OCI-LY3 (cell line): ENCODE data around the gene ALDH3B2.

Source experiments
- H2AFZ ChIP-seq: fragments of 200-600, 300-600 bp; shearing (Covaris generic); 2 replicates; pipeline ENCODE4 v1.6.0; 2014; ENCODE audit warnings: antibody characterized with exemption, low read depth, low read length
- H3K27ac ChIP-seq: fragments of 200-600, 300-600 bp; sonication (generic); 2 replicates; pipeline ENCODE4 v1.5.1; 2014; ENCODE audit warnings: mild to moderate bottlenecking, low read length, moderate library complexity, mixed read lengths
- H3K27me3 ChIP-seq: fragments of 200-600, 300-600 bp; sonication (generic); 2 replicates; pipeline ENCODE4 v1.6.1; 2014; ENCODE audit warnings: low read depth, low read length, mixed read lengths
- H3K36me3 ChIP-seq: fragments of 200-600, 300-600 bp; sonication (generic); replicated peaks from 2 replicates; pipeline ENCODE3; 2014; ENCODE audit warnings: low read depth, low read length, mixed read lengths
- H3K4me1 ChIP-seq: fragments of 300-600, 200-600 bp; sonication (generic); 2 replicates; pipeline ENCODE4 v1.6.1; 2014; ENCODE audit warnings: low read length, mixed read lengths
- H3K4me2 ChIP-seq: fragments of 200-600, 300-600 bp; sonication (generic); 2 replicates; pipeline ENCODE4 v1.6.1; 2014; ENCODE audit warnings: low read length, mixed read lengths
- H3K4me3 ChIP-seq: fragments of 300-600, 200-600 bp; sonication (generic); 2 replicates; pipeline ENCODE4 v1.5.1; 2014; ENCODE audit warnings: antibody characterized with exemption, mild to moderate bottlenecking, low read length, moderate library complexity
- H3K79me2 ChIP-seq: fragments of 300-600, 200-600 bp; shearing (Covaris generic); 2 replicates; pipeline ENCODE4 v1.6.1; 2014; ENCODE audit warnings: mild to moderate bottlenecking, low read length, mixed read lengths
- H3K9ac ChIP-seq: fragments of 300-600, 200-600 bp; shearing (Covaris generic); 2 replicates; pipeline ENCODE4 v1.6.0; 2014; ENCODE audit warnings: mild to moderate bottlenecking, low read length, moderate library complexity
- H3K9me3 ChIP-seq: fragments of 200-600, 300-600 bp; shearing (Covaris generic); 2 replicates; pipeline ENCODE4 v1.6.1; 2014; ENCODE audit warnings: low read length, mixed read lengths; ENCODE audit not compliant: insufficient read depth
- H4K20me1 ChIP-seq: fragments of 200-600, 300-600 bp; sonication (generic); 2 replicates; pipeline ENCODE4 v1.6.1; 2016; ENCODE audit warnings: low read length, mixed read lengths; ENCODE audit not compliant: insufficient read depth
- EZH2phosphoT487 ChIP-seq: fragments of 200-600 bp; shearing (Covaris generic); IDR thresholded peaks from 2 replicates; pipeline ENCODE4 v1.6.1; 2018; ENCODE audit warnings: antibody characterized with exemption, mixed run types, low read depth
- TF ChIP-seq, protein P1 (sequence below): fragments of 200-600, 300-600 bp; sonication (generic); IDR thresholded peaks from 2 replicates; pipeline ENCODE4 v1.5.1; 2014; ENCODE audit warnings: antibody characterized with exemption, low read length, low read depth

The ALDH3B2 gene

DNA sequence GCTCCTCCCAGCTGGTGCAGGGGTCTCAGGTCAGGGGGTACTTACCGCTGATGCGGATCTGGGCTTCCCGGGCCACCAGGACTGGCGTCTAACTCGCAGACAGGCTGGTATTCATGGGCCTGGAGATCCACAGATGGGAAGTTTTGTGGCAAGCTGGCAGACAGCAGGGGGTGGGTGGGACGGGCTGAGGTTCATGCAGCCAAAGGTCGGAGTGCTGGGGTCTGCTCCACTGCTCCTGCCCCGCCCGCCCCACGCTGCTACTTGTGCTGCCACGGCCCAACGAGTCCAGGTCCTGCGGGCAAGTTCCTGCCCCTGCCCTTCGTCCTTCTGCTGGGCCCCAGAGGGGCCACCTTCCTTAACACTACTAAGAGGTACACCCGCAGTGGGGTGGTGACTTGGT is 27.0 kb downstream of the ALDH3B2 start:
- H3K27me3 ChIP-seq: peaks cover 15% of the 10 kb centered on the region
- no peak overlapping the region for H3K9ac ChIP-seq
- H3K36me3 ChIP-seq: no peaks in the 10 kb centered on the region
- no peaks in the 10 kb centered on the region for H3K79me2 ChIP-seq
- no peaks in the 10 kb centered on the region for H4K20me1 ChIP-seq
- H3K4me3 ChIP-seq: no peak overlapping the region
- H3K9me3 ChIP-seq: no peaks in the 10 kb centered on the region
- peak overlapping the region; percentile 78 for H3K4me2 ChIP-seq
- H2AFZ ChIP-seq: no peak overlapping the region
- TF ChIP-seq EZH2phosphoT487: no peak
- TF ChIP-seq, protein P1, sequence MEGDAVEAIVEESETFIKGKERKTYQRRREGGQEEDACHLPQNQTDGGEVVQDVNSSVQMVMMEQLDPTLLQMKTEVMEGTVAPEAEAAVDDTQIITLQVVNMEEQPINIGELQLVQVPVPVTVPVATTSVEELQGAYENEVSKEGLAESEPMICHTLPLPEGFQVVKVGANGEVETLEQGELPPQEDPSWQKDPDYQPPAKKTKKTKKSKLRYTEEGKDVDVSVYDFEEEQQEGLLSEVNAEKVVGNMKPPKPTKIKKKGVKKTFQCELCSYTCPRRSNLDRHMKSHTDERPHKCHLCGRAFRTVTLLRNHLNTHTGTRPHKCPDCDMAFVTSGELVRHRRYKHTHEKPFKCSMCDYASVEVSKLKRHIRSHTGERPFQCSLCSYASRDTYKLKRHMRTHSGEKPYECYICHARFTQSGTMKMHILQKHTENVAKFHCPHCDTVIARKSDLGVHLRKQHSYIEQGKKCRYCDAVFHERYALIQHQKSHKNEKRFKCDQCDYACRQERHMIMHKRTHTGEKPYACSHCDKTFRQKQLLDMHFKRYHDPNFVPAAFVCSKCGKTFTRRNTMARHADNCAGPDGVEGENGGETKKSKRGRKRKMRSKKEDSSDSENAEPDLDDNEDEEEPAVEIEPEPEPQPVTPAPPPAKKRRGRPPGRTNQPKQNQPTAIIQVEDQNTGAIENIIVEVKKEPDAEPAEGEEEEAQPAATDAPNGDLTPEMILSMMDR: no peak
- no peak overlapping the region for H3K27ac ChIP-seq
- H3K4me1 ChIP-seq: peaks cover 49% of the 10 kb centered on the region

- Histone ChIP-seq H3K27me3 (peaks cover 12% of the 10 kb centered on the region), H3K27ac (no peak overlapping the region), H3K4me2 (peak overlapping the region; percentile 57), H3K4me1 (peaks cover 49% of the 10 kb centered on the region), H3K4me3 (peak overlapping the region; percentile 36; the same call in 1 of the 2 replicates), H4K20me1 (no peaks in the 10 kb centered on the region), H3K79me2 (no peaks in the 10 kb centered on the region), H3K9ac (no peak overlapping the region), H3K36me3 (no peaks in the 10 kb centered on the region), H2AFZ (peak overlapping the region; percentile 39; the same call in 1 of the 2 replicates), H3K9me3 (no peaks in the 10 kb centered on the region)
- TF ChIP-seq, protein P1: no peak
- TF ChIP-seq EZH2phosphoT487: no peak
Observed at GRCh38 chr11:67646535-67647336, 27.7 kb downstream of the ALDH3B2 start.

DNA sequence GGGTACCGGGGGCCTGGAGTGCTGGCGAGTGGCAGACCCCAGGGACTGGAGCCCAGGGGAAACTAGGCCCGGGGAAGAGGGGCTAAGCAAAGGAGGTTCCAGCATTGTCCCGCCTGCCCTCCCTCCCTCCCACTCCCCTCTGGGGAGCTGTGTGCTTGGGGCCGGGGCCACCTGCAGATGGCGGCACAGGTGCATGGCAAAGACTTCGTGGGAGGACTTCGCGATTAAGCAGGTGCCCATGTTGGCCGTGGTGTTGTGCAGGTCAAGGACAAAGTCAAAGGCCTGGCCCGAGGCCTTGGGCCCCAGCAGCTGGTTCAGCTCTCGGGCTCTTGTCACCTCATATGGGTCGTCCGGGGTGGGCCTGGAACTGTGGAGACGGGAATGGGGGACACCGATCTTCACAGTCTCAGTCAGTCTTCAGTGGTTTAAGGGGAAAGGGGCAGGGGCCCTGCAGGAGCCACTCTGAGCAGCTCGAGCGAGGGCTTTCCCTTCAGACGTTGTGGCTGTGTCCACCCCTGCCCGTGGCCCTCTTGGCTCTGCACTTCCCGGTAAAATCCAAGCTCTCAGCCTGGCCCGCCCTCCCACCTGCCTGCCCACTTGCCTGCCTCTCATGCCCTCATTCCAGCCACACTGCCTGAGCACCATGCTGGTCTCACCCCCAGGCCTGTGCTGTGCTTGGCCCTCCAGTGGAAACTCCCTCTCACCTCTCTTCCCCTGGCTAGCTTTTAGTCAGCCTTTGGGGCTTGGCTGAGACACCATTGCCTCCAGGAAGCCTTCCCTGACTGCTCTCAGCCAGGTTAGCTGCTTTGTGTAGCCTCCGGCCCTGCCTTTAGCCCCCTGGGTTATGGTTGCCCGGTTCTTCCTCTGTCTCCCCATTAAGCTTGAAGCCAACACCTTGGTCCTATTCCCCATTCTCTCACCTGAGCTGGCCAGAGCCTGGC is 28.6 kb downstream of the ALDH3B2 start:
- TF ChIP-seq, protein P1: peak; percentile 28
- TF ChIP-seq EZH2phosphoT487: no peak
- Histone ChIP-seq H3K36me3 (no peaks in the 10 kb centered on the region), H3K9me3 (no peaks in the 10 kb centered on the region), H3K4me1 (peaks cover 46% of the 10 kb centered on the region), H3K27me3 (peaks cover 9% of the 10 kb centered on the region), H2AFZ (no peak overlapping the region), H4K20me1 (no peaks in the 10 kb centered on the region), H3K27ac (no peak overlapping the region), H3K4me3 (no peak overlapping the region), H3K79me2 (no peaks in the 10 kb centered on the region), H3K9ac (no peak overlapping the region), H3K4me2 (peak overlapping the region; percentile 57)
